Dendritic cell treated with granulocyte-macrophage colony-stimulating factor and Interleukin-4, amounts not matched to agents 40 ng/mL and 50 ng/mL, for 4 days (primary cell): ENCODE data around the gene ALAS2.
A peak's percentile ranks its signal among the peaks of the same experiment; 100 is the strongest.

Source experiments
- H3K27ac Mint-ChIP-seq: one replicate; pipeline ENCODE4 v1.8.0; 2022; ENCODE audit warnings: mild to moderate bottlenecking, mixed read lengths
- H3K27me3 Mint-ChIP-seq: one replicate; pipeline ENCODE4 v1.8.0; 2022; ENCODE audit warnings: mild to moderate bottlenecking, mixed read lengths
- H3K36me3 Mint-ChIP-seq: one replicate; pipeline ENCODE4 v1.8.0; 2022; ENCODE audit warnings: low read depth, mixed read lengths
- H3K4me1 Mint-ChIP-seq: one replicate; pipeline ENCODE4 v1.8.0; 2022; ENCODE audit warnings: low read depth, mixed read lengths
- H3K4me3 Mint-ChIP-seq: one replicate; pipeline ENCODE4 v1.8.0; 2022; ENCODE audit warnings: mild to moderate bottlenecking, moderate library complexity, mixed read lengths
- H3K9me3 Mint-ChIP-seq: one replicate; pipeline ENCODE4 v1.8.0; 2022; ENCODE audit warnings: mixed read lengths
- intact Hi-C: fragments of 100-400 bp; cut with micrococcal nuclease; formaldehyde crosslinking; loops from one replicate; pipeline ENCODE4 v1.15.0; 2022

The ALAS2 gene

DNA sequence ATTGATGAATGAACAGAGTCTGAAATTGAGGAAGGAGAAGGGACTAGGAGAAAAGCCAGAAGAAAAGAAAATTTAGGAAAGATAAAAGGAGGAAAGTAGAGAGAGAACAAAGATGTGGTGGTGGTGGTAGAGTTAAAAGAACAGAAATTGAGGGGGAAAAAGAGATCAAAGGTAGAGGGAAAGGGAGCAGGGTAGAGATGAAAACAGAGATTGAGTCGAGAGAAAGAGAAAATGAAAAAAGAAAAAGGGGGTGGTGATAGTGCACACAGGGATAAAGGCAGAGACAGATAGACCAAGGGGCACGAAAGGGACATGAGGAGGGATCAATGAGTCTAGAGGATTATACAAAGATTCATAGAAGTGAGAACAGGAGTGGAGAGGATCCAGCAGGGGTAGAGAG is 3.9 kb downstream of the ALAS2 start:
- intact Hi-C loops = no loop called here
- Mint-ChIP-seq H3K4me3 (no peak overlapping the region), H3K27ac (no peak overlapping the region)

DNA sequence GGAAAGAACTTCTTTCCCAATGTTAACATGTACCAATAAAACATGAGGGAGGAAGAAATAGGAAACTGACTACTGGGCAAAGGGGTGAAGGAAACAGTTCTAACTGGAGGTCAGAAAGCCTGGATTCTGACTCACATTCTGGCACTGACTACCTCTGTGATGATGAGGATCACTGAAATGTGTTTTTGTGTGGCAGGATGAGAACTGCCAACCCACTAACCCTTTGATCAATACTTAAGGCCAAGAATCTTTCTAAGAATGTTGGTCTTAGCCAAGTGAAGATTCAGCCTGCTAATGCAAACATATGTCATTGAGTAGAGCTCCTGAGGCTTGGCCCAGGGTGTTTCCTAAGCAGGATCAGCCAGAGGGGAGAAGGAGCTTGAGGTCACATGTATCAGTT is 4.6 kb downstream of the ALAS2 start:
- Mint-ChIP-seq H3K36me3 (no peaks in the 10 kb centered on the region), H3K9me3 (no peaks in the 10 kb centered on the region), H3K4me1 (no peaks in the 10 kb centered on the region), H3K27me3 (peaks cover 3% of the 10 kb centered on the region), H3K27ac (no peak overlapping the region), H3K4me3 (no peak overlapping the region)
- intact Hi-C loops = no loop called here

More for the DNA sequence above, 3.9 kb downstream of the ALAS2 start:
- no peaks in the 10 kb centered on the region for H3K9me3 Mint-ChIP-seq
- H3K36me3 Mint-ChIP-seq = no peaks in the 10 kb centered on the region
- H3K27me3 Mint-ChIP-seq = peaks cover 3% of the 10 kb centered on the region
- H3K4me1 Mint-ChIP-seq = no peaks in the 10 kb centered on the region

DNA sequence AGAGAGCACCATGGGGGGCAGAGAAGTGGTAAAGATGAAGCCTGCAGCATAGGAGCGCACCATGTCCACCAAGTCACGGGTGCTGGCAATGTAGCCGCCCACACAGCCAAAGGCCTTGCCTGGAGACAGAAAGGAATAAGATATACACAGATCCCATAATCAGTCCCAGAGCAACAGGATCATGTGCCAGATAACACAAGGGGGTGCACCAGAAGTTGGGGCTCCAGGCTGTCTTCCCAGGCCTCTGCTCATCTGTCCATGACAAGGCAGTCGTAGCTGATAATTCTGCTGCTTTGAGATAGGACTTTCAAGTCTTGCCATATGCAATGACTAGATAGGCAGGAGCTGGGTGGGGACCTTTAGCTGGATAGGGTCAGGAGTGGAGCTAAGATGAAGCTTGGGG is 15.9 kb downstream of the ALAS2 start:
- Mint-ChIP-seq H3K36me3 (no peaks in the 10 kb centered on the region), H3K9me3 (no peaks in the 10 kb centered on the region), H3K27ac (no peak overlapping the region), H3K4me3 (no peak overlapping the region), H3K4me1 (no peaks in the 10 kb centered on the region), H3K27me3 (no peaks in the 10 kb centered on the region)
- intact Hi-C loops = loop anchor here (5.0 to 10.0 kb wide), 2 partner anchors 123 to 210 kb away; partner anchors contain the start of gene MAGED2

- Mint-ChIP-seq H3K4me3 (no peak overlapping the region), H3K4me1 (peaks cover 28% of the 10 kb centered on the region), H3K36me3 (peaks cover 15% of the 10 kb centered on the region), H3K27ac (no peak overlapping the region), H3K27me3 (no peaks in the 10 kb centered on the region), H3K9me3 (no peaks in the 10 kb centered on the region)
- intact Hi-C loops = loop anchor here (5.0 to 10.0 kb wide), 2 partner anchors 119 to 206 kb away; partner anchors contain the start of gene MAGED2
Observed at GRCh38 chrX:55011294-55011693, 19.5 kb downstream of the ALAS2 start.

DNA sequence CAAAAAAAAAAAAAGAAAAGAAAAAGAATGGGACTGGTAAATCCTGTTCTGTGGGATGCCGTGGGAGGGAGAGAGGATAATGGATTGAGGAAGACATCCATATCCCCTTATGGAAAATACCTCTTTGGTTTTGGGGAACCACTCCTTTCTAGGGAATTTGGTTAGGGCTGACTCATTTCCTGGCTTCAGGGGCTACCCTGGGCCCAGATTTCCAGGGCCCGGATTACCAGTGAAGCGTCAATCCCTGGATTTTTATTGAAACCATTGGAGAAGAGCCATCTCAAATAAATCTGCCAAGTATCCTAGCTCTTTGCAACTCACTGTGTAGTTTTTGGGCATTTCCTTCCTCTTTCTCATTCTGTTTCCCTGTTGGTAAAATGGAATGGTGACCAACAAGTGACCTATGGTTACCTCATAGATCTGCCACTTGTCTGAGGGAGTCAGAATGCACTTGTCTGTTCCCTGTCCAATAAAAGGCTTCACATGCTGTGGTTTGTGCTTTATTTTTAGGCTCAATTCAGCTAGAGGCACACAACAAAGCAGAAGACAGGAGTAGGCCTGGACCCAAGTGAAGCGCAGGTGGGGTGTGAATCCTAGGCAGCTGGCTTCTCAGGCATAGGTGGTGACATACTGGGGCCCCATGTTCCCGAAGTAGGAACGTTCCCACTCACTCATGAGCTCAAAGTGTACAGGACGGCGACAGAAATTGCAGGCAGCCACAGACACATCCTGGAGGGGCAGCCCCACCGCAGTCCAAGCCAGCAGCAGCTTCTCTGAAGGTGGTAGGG is 22.0 kb downstream of the ALAS2 start:
- no peaks in the 10 kb centered on the region for H3K27me3 Mint-ChIP-seq
- intact Hi-C loops = loop anchor here (10.0 kb wide), 1 partner anchor 1324 kb away; the partner anchor contains the start of gene HUWE1
- no peaks in the 10 kb centered on the region for H3K9me3 Mint-ChIP-seq
- H3K4me1 Mint-ChIP-seq = peaks cover 51% of the 10 kb centered on the region
- H3K36me3 Mint-ChIP-seq = peaks cover 35% of the 10 kb centered on the region
- peak overlapping the region; percentile 30 for H3K4me3 Mint-ChIP-seq
- H3K27ac Mint-ChIP-seq = peak overlapping the region; percentile 89

DNA sequence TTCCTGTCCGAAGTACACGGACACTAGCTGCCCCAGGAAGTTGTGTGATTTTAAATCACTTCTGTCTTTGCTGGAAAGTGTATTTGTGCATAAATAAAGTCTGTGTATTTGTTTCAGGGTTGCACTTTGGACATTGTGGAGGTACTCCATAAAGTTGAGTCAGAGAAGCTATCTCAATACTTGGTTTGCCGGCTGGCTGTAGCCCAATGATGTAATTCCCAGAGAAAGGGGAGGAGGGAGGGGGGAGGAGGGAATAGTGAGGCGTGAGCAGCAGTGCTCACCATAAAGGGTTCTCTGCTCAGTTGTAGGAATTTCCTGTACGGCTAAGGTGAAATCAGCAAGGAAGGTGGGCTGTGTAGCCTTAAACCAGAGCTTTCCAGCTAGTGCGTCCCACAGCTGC is 23.1 kb downstream of the ALAS2 start:
- no peaks in the 10 kb centered on the region for H3K27me3 Mint-ChIP-seq
- peak overlapping the region; percentile 69 for H3K4me3 Mint-ChIP-seq
- intact Hi-C loops = loop anchor here (10.0 kb wide), 1 partner anchor 1323 kb away; the partner anchor contains the start of gene HUWE1
- H3K27ac Mint-ChIP-seq = peak overlapping the region; percentile 89
- H3K9me3 Mint-ChIP-seq = no peaks in the 10 kb centered on the region
- peaks cover 62% of the 10 kb centered on the region for H3K4me1 Mint-ChIP-seq
- peaks cover 46% of the 10 kb centered on the region for H3K36me3 Mint-ChIP-seq

DNA sequence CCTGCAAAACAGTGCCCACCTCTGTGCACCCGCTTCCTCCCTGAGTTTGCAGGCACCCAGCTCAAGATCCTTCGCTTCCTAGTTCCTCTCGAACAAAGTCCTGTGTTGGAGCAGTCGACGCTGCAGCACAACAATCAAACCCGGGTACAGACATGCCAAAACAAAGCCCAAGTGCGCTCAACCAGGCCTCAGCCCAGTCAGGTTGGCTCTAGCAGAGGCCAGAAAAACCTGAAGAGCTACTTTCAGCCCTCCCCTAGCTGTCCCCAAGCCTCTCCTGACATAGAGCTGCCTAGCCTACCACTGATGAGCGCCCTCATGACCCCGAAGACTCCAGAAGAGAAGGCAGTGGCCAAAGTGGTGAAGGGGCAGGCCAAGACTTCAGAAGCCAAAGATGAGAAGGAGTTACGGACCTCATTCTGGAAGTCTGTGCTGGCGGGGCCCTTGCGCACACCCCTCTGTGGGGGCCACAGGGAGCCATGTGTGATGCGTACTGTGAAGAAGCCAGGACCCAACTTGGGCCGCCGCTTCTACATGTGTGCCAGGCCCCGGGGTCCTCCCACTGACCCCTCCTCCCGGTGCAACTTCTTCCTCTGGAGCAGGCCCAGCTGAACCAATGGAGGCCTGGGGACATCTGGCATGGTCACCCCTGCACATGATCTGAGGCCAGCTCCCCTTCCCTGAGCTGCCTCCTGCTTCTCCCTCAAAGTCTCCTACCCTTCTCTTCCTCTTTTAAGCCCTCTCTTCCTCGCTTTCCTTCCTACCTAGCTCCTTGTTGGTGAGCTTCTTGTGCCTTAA is 23.8 kb downstream of the ALAS2 start:
- Mint-ChIP-seq H3K27ac (peak overlapping the region; percentile 89), H3K4me1 (peaks cover 68% of the 10 kb centered on the region), H3K9me3 (no peaks in the 10 kb centered on the region), H3K27me3 (no peaks in the 10 kb centered on the region), H3K4me3 (peak overlapping the region; percentile 69), H3K36me3 (peaks cover 52% of the 10 kb centered on the region)
- intact Hi-C loops = loop anchor here (10.0 kb wide), 1 partner anchor 1322 kb away; the partner anchor contains the start of gene HUWE1

DNA sequence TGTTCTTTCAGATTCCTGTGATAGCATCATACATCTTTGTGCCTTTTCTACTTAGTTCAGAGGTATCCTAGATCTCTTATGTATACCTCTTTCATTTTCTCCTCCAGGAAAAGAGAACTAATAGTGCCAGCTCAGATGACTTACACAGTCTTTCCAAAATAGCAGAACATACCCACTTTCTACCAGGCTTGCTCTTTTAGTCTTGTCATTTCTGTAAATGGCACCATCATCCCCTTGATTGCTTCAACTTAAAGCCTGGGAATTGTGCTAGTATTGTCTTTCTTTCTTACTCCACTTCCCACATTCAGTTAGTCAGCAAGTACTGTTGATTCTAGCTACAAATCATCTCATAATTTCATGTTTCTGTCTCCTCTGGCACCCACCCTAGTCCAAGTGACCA is 25.5 kb downstream of the ALAS2 start:
- Mint-ChIP-seq H3K27ac (peak overlapping the region; percentile 97), H3K36me3 (peaks cover 65% of the 10 kb centered on the region), H3K4me1 (peaks cover 80% of the 10 kb centered on the region), H3K9me3 (no peaks in the 10 kb centered on the region), H3K4me3 (no peak overlapping the region), H3K27me3 (no peaks in the 10 kb centered on the region)
- intact Hi-C loops = loop anchor here (10.0 kb wide), 1 partner anchor 1320 kb away; the partner anchor contains the start of gene HUWE1

DNA sequence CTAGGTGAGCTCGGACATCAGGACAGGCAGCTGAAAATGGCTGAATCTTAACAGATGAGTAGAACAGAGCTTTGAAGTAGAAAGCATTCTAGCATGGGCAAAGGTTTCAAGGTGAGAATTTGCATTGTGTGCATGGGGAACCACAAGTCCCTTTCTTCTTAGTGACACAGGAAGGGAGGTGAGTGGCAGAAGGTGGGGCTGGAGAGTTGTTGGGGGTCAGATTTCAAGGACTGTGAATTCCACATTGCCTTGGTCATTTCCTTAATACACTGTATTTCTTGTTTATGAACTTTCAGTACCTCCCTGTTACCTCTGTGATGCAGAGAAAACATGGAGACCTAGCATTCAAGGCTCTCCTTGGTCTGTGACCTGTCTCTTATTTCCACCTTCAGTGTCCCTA is 26.5 kb downstream of the ALAS2 start:
- Mint-ChIP-seq H3K4me3 (no peak overlapping the region), H3K27me3 (no peaks in the 10 kb centered on the region), H3K36me3 (peaks cover 70% of the 10 kb centered on the region), H3K9me3 (no peaks in the 10 kb centered on the region), H3K4me1 (peaks cover 80% of the 10 kb centered on the region), H3K27ac (peak overlapping the region; percentile 97)
- intact Hi-C loops = loop anchor here (10.0 kb wide), 1 partner anchor 1319 kb away; the partner anchor contains the start of gene HUWE1

- Mint-ChIP-seq H3K36me3 (peaks cover 47% of the 10 kb centered on the region), H3K9me3 (no peaks in the 10 kb centered on the region), H3K27me3 (no peaks in the 10 kb centered on the region), H3K4me3 (peak within 1 kb of the TSS; percentile 98), H3K27ac (peak within 1 kb of the TSS; percentile 97), H3K4me1 (peaks cover 45% of the 10 kb centered on the region)
- intact Hi-C loops = loop anchor here (10.0 kb wide), 1 partner anchor 1315 kb away; the partner anchor contains the start of gene HUWE1
Observed at GRCh38 chrX:54999717-55000598, 30.8 kb downstream of the ALAS2 start, which contains the start of gene APEX2. APEX2 (plus strand) TSS chrX:55000363; CDS start chrX:55000423, 60 bp downstream.

DNA sequence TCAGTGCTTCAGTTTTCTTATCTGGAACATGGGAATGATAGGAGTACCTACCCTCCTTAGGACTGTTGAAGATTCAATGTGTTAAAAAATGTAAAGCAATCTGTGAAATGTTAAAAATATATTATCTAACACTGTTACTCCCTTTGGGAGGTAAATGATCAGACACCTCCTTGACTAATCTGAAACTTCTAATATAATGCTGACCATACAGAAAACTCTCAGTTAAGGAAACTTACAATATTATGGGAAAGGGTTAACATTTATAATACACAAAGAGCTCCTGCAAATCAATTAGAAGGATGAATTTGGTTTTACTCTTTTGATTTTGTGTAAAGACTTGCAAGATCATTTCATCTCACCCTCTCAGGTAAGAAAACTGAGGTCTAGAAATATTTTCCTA is 35.2 kb downstream of the ALAS2 start:
- Mint-ChIP-seq H3K4me3 (no peak overlapping the region), H3K27ac (no peak overlapping the region), H3K36me3 (peaks cover 9% of the 10 kb centered on the region), H3K27me3 (peaks cover 2% of the 10 kb centered on the region), H3K4me1 (peaks cover 21% of the 10 kb centered on the region), H3K9me3 (no peaks in the 10 kb centered on the region)
- intact Hi-C loops = no loop called here

- peaks cover 2% of the 10 kb centered on the region for H3K27me3 Mint-ChIP-seq
- peaks cover 19% of the 10 kb centered on the region for H3K4me1 Mint-ChIP-seq
- intact Hi-C loops = no loop called here
- peaks cover under 1% of the 10 kb centered on the region for H3K36me3 Mint-ChIP-seq
- H3K27ac Mint-ChIP-seq = peak overlapping the region; percentile 45
- no peak overlapping the region for H3K4me3 Mint-ChIP-seq
- H3K9me3 Mint-ChIP-seq = no peaks in the 10 kb centered on the region
Observed at GRCh38 chrX:54994668-54995351, 36.0 kb downstream of the ALAS2 start.

- H3K4me1 Mint-ChIP-seq = peaks cover 19% of the 10 kb centered on the region
- peak within 1 kb of the TSS; percentile 45 for H3K27ac Mint-ChIP-seq
- no peaks in the 10 kb centered on the region for H3K36me3 Mint-ChIP-seq
- H3K27me3 Mint-ChIP-seq = peaks cover 2% of the 10 kb centered on the region
- H3K9me3 Mint-ChIP-seq = no peaks in the 10 kb centered on the region
- intact Hi-C loops = no loop called here
- no peak within 1 kb of the TSS for H3K4me3 Mint-ChIP-seq
Observed at GRCh38 chrX:54994099-54994498, 36.7 kb downstream of the ALAS2 start, which contains the start of gene PFKFB1. PFKFB1 (minus strand) TSS chrX:54994188; CDS start chrX:54994007, 181 bp downstream.
